AG09319 (cell line): ENCODE results near the gene SYMPK.

Experiments
- DNase-seq: peaks from one replicate; pipeline ENCODE4 v3.0.0-alpha.2; 2010; ENCODE audit warnings: low read depth; ENCODE audit errors: extremely low read depth
- TF ChIP-seq, protein P1 (sequence below): IDR thresholded peaks from 2 replicates; pipeline ENCODE4 v1.5.1; 2011; ENCODE audit warnings: low read depth, mild to moderate bottlenecking, inconsistent platforms, low read length, moderate library complexity

Gene SYMPK

DNA sequence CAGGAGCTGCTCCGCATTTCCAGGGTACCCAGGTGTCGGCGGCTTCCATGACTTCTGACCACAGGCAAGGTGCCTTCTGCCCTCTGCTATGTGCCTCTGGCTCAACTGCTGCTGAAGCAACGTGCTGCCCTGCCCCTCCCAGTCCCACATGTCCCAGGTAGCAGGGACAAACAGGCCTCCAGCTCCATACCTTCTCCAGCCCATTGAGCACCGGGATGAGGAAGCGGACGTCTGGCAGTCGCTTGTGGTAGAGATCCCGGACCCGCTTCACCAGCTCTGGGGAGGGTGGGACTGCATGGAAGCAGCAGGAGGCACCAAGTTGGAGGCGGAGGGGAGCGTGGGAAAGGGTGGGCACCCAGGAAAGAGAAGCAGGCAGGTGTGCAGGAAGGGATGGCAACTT is 39.8 kb downstream of the SYMPK start:
- no peak for DNase-seq
- TF ChIP-seq, protein P1, sequence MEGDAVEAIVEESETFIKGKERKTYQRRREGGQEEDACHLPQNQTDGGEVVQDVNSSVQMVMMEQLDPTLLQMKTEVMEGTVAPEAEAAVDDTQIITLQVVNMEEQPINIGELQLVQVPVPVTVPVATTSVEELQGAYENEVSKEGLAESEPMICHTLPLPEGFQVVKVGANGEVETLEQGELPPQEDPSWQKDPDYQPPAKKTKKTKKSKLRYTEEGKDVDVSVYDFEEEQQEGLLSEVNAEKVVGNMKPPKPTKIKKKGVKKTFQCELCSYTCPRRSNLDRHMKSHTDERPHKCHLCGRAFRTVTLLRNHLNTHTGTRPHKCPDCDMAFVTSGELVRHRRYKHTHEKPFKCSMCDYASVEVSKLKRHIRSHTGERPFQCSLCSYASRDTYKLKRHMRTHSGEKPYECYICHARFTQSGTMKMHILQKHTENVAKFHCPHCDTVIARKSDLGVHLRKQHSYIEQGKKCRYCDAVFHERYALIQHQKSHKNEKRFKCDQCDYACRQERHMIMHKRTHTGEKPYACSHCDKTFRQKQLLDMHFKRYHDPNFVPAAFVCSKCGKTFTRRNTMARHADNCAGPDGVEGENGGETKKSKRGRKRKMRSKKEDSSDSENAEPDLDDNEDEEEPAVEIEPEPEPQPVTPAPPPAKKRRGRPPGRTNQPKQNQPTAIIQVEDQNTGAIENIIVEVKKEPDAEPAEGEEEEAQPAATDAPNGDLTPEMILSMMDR: no peak

GRCh38 chr19:45822716-45823115 is 40.2 kb downstream of the SYMPK start:
- TF ChIP-seq, protein P1: no peak
- DNase-seq: no peak

GRCh38 chr19:45821570-45821969 is 41.4 kb downstream of the SYMPK start:
- TF ChIP-seq, protein P1: no peak
- no peak for DNase-seq

DNA sequence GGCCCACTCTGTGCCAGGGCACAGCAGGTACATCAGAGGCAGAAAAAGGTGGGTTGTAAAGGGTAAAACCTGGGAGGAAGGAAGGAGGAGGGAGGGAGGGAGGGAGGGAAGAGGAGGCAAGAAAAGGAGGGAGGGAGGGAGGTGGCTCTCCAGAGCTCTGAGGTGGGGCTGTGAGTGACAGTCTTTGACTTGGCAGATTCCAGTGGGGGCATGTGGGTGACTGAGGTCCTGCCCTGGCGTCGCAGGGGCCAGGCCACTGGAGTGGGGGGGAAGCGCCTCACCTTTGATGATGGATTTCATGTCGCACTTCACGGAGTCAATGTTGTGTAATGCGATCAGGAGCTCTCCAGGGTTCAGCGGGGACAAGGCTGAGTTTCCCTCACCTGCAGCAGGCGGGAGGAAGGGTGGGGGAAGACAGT is 41.8 kb downstream of the SYMPK start:
- TF ChIP-seq, protein P1: no peak
- DNase-seq: no peak

DNA sequence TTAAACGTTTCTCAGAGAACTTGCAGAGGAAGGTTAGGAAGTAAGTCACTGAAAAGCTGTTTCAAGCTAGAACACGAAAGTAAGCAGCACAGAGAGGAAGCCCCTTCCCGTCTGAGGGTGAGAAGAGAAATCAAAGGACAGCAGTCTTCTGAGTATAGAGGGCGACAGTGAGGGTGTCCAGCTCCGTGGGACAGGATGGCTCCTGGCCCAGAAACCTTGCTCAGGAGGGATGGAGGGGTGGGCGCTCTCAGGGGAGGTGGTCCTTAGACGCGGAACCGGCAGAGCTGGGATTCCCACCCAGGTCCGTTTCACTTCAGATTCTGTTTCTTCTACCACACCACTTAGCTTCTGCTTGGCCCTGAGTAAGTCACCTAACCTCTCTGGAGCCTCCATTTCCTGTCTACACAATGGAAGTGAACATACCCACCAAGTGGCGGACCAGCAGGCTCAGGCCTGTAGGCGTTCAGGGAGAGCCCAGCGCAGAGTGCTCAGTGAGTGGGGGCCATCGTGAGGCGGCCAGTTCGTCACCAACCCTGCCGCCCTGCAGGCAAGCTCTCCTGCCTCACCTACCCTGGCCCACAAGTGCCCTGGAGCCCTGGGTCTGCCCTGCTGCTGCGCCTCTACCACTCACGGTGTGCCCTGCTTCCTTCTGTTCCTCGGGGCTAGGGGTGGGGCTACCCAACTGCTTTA is 42.4 kb downstream of the SYMPK start:
- DNase-seq: no peak
- TF ChIP-seq, protein P1: no peak

GRCh38 chr19:45819769-45820168 is 43.2 kb downstream of the SYMPK start:
- TF ChIP-seq, protein P1: no peak
- DNase-seq: no peak

DNA sequence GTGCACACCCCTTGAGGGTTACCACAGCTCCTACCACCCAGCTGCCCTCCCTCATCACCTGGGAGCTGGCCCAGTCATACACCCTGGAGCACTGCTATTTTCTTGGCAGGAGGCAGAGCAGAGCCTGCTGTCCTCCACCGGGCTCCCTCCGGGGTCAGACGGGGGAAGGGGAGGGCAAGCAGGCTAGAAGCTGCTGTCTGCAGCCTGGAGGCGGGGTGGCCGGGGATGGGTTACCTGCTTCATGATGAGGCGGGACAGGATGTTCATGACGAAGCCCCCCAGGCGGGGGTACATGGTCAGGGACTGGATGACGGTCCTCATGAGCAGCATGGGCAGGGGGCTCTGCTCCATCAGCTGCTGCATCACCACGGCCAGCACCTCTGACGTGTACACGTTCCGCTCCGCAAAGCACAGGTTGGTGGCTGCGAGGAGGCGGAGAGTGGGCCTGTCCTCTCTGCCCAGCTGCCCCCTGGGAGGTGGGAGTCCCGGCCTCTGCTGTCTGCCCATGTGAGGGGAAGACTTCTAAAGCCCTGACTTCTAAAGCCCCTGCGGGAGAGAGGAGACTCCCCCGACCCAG is 45.1 kb downstream of the SYMPK start:
- TF ChIP-seq, protein P1: no peak

More for the DNA sequence above, 45.1 kb downstream of the SYMPK start:
- no peak for DNase-seq
